ENCODE data around the gene HNRNPA2B1.
"Not testable (repeated sequence)": the region's sequence is repeated elsewhere in the genome, so short reads cannot be mapped to it uniquely, and the experiment has no call there.

Gene HNRNPA2B1

DNA sequence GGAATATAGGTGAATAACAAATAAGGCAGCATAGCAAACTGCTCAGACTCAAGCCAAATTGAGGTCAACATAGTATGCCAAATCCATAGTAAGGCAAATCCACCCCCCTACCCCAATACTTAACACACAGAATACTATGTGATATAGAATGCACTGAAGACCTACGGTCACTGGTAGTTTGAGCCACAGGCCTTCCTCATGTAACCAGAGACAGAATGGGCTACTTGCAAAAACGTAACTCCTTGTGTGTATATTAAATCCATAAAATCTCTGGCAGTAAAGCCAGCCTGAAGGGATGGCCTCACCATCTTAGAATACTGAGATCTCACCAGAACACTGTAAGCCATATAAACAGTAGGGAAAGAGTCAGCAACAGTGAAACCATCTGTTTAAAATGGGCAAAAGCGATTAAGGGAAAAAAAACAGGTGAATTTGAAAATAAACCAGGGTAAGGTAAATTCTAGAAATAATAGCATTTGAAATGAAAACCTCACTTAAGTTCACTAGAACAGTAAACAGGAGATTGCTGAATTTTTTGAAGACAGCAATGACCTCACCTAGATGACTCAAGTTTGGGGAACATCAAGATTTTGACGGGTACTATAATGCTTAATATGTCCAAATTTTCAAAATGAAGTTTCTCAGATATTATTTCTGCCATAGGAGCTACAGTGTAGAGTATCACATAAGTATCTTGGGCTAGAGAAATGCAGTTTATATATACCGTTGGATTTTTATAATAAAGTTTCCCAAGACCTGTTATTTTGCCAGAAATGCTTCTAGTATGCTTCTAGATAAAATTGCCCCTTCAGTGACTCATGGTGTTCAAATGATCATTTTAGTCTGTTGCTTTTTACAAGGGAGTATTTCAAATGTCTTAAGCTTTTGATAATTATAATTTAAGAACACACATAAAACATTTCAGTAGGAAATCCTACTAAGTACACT, 13.9 kb downstream of the HNRNPA2B1 start:
- Histone ChIP-seq H3K36me3 (ENCODE audit: control insufficient read depth, insufficient read depth, low read length) (peaks cover 21% of the 10 kb centered on the region), H3K9ac (ENCODE audit: low read length) (no peak overlapping the region), H3K27ac (ENCODE audit: low read depth, low read length) (no peak overlapping the region), H3K4me3 (ENCODE audit: low read length) (no peak overlapping the region), H3K4me1 (ENCODE audit: control insufficient read depth, insufficient read depth, low read length) (no peaks in the 10 kb centered on the region), H3K27me3 (ENCODE audit: control insufficient read depth, insufficient read depth, low read length) (no peaks in the 10 kb centered on the region)

GRCh38 chr7:26185844-26186180, 14.7 kb downstream of the HNRNPA2B1 start:
- Histone ChIP-seq H3K27ac (ENCODE audit: low read depth, low read length) (no peak overlapping the region), H3K36me3 (ENCODE audit: control insufficient read depth, insufficient read depth, low read length) (peaks cover 16% of the 10 kb centered on the region), H3K4me1 (ENCODE audit: control insufficient read depth, insufficient read depth, low read length) (no peaks in the 10 kb centered on the region), H3K4me3 (ENCODE audit: low read length) (no peak overlapping the region), H3K9ac (ENCODE audit: low read length) (no peak overlapping the region), H3K27me3 (ENCODE audit: control insufficient read depth, insufficient read depth, low read length) (no peaks in the 10 kb centered on the region)

GRCh38 chr7:26185131-26185843, 15.3 kb downstream of the HNRNPA2B1 start:
- H3K27ac ChIP-seq (ENCODE audit: low read depth, low read length): no peak overlapping the region
- no peaks in the 10 kb centered on the region for H3K27me3 ChIP-seq (ENCODE audit: control insufficient read depth, insufficient read depth, low read length)

DNA sequence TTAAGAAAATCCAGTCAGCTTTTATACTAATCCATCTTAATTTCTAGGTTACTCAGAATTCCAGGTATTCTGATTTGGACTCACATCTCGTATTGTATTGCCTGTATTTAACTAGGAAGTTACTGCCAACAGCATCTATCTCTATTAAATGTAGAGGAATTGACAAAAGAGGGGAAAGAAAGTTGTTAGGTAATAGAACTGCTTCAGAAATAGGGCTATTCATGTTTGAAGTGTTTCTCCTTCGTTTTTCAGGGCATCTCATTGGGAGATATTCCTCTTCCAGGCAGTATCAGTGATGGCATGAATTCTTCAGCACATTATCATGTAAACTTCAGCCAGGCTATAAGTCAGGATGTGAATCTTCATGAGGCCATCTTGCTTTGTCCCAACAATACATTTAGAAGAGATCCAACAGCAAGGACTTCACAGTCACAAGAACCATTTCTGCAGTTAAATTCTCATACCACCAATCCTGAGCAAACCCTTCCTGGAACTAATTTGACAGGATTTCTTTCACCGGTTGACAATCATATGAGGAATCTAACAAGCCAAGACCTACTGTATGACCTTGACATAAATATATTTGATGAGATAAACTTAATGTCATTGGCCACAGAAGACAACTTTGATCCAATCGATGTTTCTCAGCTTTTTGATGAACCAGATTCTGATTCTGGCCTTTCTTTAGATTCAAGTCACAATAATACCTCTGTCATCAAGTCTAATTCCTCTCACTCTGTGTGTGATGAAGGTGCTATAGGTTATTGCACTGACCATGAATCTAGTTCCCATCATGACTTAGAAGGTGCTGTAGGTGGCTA, 16.1 kb downstream of the HNRNPA2B1 start:
- not testable (repeated sequence) for H3K4me3 ChIP-seq (ENCODE audit: low read length); H3K27ac ChIP-seq (ENCODE audit: low read depth, low read length); H3K27me3 ChIP-seq (ENCODE audit: control insufficient read depth, insufficient read depth, low read length); H3K4me1 ChIP-seq (ENCODE audit: control insufficient read depth, insufficient read depth, low read length); H3K9ac ChIP-seq (ENCODE audit: low read length)
- H3K36me3 ChIP-seq (ENCODE audit: control insufficient read depth, insufficient read depth, low read length): peaks cover 11% of the 10 kb centered on the region

More at GRCh38 chr7:26185131-26185843, 15.3 kb downstream of the HNRNPA2B1 start:
- Histone ChIP-seq H3K9ac (ENCODE audit: low read length) (no peak overlapping the region), H3K4me1 (ENCODE audit: control insufficient read depth, insufficient read depth, low read length) (no peaks in the 10 kb centered on the region), H3K4me3 (ENCODE audit: low read length) (no peak overlapping the region), H3K36me3 (ENCODE audit: control insufficient read depth, insufficient read depth, low read length) (peaks cover 14% of the 10 kb centered on the region)

DNA sequence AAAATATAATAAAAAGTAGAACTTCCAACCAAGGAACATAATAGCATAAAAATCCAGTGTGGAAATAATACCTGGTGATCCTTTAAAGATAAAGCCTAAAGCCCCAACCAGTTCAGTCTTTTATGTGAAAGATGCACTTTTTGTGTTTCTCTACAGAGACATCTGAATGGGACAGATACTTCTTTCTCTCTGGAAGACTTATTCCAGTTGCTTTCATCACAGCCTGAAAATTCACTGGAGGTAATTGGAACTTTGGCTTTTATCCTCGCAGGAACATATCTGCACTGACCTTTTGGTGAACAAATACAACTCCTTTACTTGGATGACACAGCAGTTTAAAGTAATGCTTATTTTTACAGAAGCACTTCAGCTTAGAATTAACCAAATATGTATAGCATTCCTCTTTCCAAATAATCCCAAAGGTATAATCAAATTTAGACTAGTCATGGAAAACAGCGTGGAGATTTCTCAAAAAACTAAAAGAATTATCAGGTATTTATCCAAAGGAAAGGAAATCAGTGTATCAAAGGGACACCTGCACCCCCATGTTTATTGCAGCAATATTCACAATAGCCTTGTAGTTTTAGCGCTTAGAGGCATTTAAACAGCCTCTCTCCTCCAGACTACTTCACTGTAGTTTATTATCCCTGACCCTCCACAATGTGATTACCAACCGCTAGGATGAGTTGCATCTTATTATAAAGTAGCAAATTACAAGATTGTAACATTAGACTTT, 16.8 kb downstream of the HNRNPA2B1 start:
- no peaks in the 10 kb centered on the region for H3K27me3 ChIP-seq (ENCODE audit: control insufficient read depth, insufficient read depth, low read length)
- H3K4me1 ChIP-seq (ENCODE audit: control insufficient read depth, insufficient read depth, low read length): no peaks in the 10 kb centered on the region
- no peak overlapping the region for H3K27ac ChIP-seq (ENCODE audit: low read depth, low read length)

GRCh38 chr7:26182706-26183105, 17.8 kb downstream of the HNRNPA2B1 start:
- H3K27me3 ChIP-seq (ENCODE audit: control insufficient read depth, insufficient read depth, low read length): no peaks in the 10 kb centered on the region
- H3K9ac ChIP-seq (ENCODE audit: low read length): no peak overlapping the region
- no peaks in the 10 kb centered on the region for H3K36me3 ChIP-seq (ENCODE audit: control insufficient read depth, insufficient read depth, low read length)
- no peak overlapping the region for H3K4me3 ChIP-seq (ENCODE audit: low read length)
- no peak overlapping the region for H3K27ac ChIP-seq (ENCODE audit: low read depth, low read length)
- no peaks in the 10 kb centered on the region for H3K4me1 ChIP-seq (ENCODE audit: control insufficient read depth, insufficient read depth, low read length)

More for the DNA sequence above, 16.8 kb downstream of the HNRNPA2B1 start:
- Histone ChIP-seq H3K9ac (ENCODE audit: low read length) (no peak overlapping the region), H3K4me3 (ENCODE audit: low read length) (no peak overlapping the region), H3K36me3 (ENCODE audit: control insufficient read depth, insufficient read depth, low read length) (peaks cover 3% of the 10 kb centered on the region)

DNA sequence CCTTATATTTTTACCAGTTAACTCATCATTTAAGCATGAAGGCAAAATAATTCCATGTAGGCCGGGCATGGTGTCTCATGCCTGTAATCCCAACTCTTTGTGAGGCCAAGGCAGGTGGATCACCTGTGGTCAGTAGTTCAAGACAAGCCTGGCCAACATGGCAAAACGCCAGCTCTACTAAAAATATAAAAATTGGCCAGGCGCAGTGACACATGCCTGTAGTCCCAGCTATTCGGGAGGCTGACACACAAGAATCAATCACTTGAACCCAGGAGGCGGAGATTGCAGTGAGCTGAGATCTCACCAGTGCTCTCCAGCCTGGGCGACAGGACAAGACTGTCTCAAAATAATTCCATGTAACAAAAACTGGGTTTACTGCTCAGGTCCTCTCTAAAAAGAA, 18.3 kb downstream of the HNRNPA2B1 start:
- H3K4me3 ChIP-seq (ENCODE audit: low read length): no peak overlapping the region
- H3K4me1 ChIP-seq (ENCODE audit: control insufficient read depth, insufficient read depth, low read length): no peaks in the 10 kb centered on the region
- H3K27me3 ChIP-seq (ENCODE audit: control insufficient read depth, insufficient read depth, low read length): no peaks in the 10 kb centered on the region
- H3K9ac ChIP-seq (ENCODE audit: low read length): no peak overlapping the region
- H3K36me3 ChIP-seq (ENCODE audit: control insufficient read depth, insufficient read depth, low read length): no peaks in the 10 kb centered on the region
- no peak overlapping the region for H3K27ac ChIP-seq (ENCODE audit: low read depth, low read length)

GRCh38 chr7:26181474-26182227, 18.9 kb downstream of the HNRNPA2B1 start:
- no peak overlapping the region for H3K9ac ChIP-seq (ENCODE audit: low read length)
- no peaks in the 10 kb centered on the region for H3K4me1 ChIP-seq (ENCODE audit: control insufficient read depth, insufficient read depth, low read length)
- no peak overlapping the region for H3K27ac ChIP-seq (ENCODE audit: low read depth, low read length)

GRCh38 chr7:26180792-26181198, 19.8 kb downstream of the HNRNPA2B1 start:
- Histone ChIP-seq H3K4me3 (ENCODE audit: low read length) (no peak overlapping the region), H3K27me3 (ENCODE audit: control insufficient read depth, insufficient read depth, low read length) (no peaks in the 10 kb centered on the region), H3K4me1 (ENCODE audit: control insufficient read depth, insufficient read depth, low read length) (no peaks in the 10 kb centered on the region), H3K36me3 (ENCODE audit: control insufficient read depth, insufficient read depth, low read length) (no peaks in the 10 kb centered on the region), H3K9ac (ENCODE audit: low read length) (no peak overlapping the region), H3K27ac (ENCODE audit: low read depth, low read length) (no peak overlapping the region)

More at GRCh38 chr7:26181474-26182227, 18.9 kb downstream of the HNRNPA2B1 start:
- Histone ChIP-seq H3K4me3 (ENCODE audit: low read length) (no peak overlapping the region), H3K36me3 (ENCODE audit: control insufficient read depth, insufficient read depth, low read length) (no peaks in the 10 kb centered on the region), H3K27me3 (ENCODE audit: control insufficient read depth, insufficient read depth, low read length) (no peaks in the 10 kb centered on the region)

GRCh38 chr7:26179826-26180497, 20.6 kb downstream of the HNRNPA2B1 start:
- Histone ChIP-seq H3K4me1 (ENCODE audit: control insufficient read depth, insufficient read depth, low read length) (no peaks in the 10 kb centered on the region), H3K36me3 (ENCODE audit: control insufficient read depth, insufficient read depth, low read length) (no peaks in the 10 kb centered on the region), H3K9ac (ENCODE audit: low read length) (no peak overlapping the region), H3K4me3 (ENCODE audit: low read length) (no peak overlapping the region), H3K27me3 (ENCODE audit: control insufficient read depth, insufficient read depth, low read length) (no peaks in the 10 kb centered on the region), H3K27ac (ENCODE audit: low read depth, low read length) (no peak overlapping the region)

GRCh38 chr7:26179422-26179821, 21.1 kb downstream of the HNRNPA2B1 start:
- Histone ChIP-seq H3K36me3 (ENCODE audit: control insufficient read depth, insufficient read depth, low read length) (peaks cover under 1% of the 10 kb centered on the region), H3K27me3 (ENCODE audit: control insufficient read depth, insufficient read depth, low read length) (no peaks in the 10 kb centered on the region), H3K4me1 (ENCODE audit: control insufficient read depth, insufficient read depth, low read length) (no peaks in the 10 kb centered on the region), H3K4me3 (ENCODE audit: low read length) (no peak overlapping the region), H3K9ac (ENCODE audit: low read length) (no peak overlapping the region), H3K27ac (ENCODE audit: low read depth, low read length) (no peak overlapping the region)
